B cell (primary cell): Measurements from ENCODE around the gene SLC23A2. TPM values are rescaled to one million over a fixed set of nuclear protein-coding genes. Genes with fewer than 3 reads are reported as not detected.

Experiments
- ATAC-seq: fragments of 200-7000 bp; cut with Tn5 transposase; one replicate; pipeline ENCODE4 v1.10.0; 2021; ENCODE audit warnings: low read depth, mild to moderate bottlenecking, moderate number of reproducible peaks, moderate library complexity
- CTCF ChIA-PET: fragments of 350-600 bp; sonication (Branson Sonifier 250); formaldehyde crosslinking; loops from one replicate; lab custom pipeline; 2021; ENCODE audit warnings: antibody characterized with exemption, inconsistent platforms; lab: Charles Lee
- POLR2A ChIA-PET: fragments of 350-600 bp; sonication (Branson Sonifier 250); formaldehyde crosslinking; loops from one replicate; lab custom pipeline; 2021; ENCODE audit warnings: antibody characterized with exemption; lab: Charles Lee
- DNase-seq: peaks from one replicate; pipeline ENCODE4 v3.0.0; 2013
- H2AFZ ChIP-seq: 2 replicates; pipeline ENCODE4 v1.6.1; 2012; ENCODE audit warnings: mild to moderate bottlenecking, low read depth, low read length; ENCODE audit not compliant: insufficient read depth, poor library complexity, severe bottlenecking
- H3K27ac ChIP-seq, 2 donors: 1 replicate in 1 of 2; 2 replicates in 1 of 2; pipeline ENCODE4 v1.5.1; 2012 to 2013; ENCODE audit warnings: low read length in 2 of 2, mild to moderate bottlenecking in 2 of 2, moderate library complexity in 1 of 2
- H3K27me3 ChIP-seq, 4 experiments: fragments of 200-600 bp in 1 of 4; sonication (generic) in 1 of 4; replicated peaks in 1 of 4; 1 replicate in 2 of 4; 2 replicates in 2 of 4; pipeline versions ENCODE4 v1.6.1 to v1.7.0; 2013 to 2016; ENCODE audit warnings: low read length in 3 of 4, mild to moderate bottlenecking in 2 of 4, mixed read lengths in 1 of 4, moderate library complexity in 1 of 4; ENCODE audit not compliant: insufficient read depth in 4 of 4, control insufficient read depth in 3 of 4; ENCODE audit errors: control extremely low read depth in 1 of 4
- H3K36me3 ChIP-seq, 2 experiments: replicated peaks in 1 of 2; 1 replicate in 1 of 2; 2 replicates in 1 of 2; pipeline versions ENCODE4 v1.6.1 to v1.7.1; 2013; ENCODE audit warnings: low read length in 1 of 2; ENCODE audit not compliant: insufficient read depth in 2 of 2, control insufficient read depth in 1 of 2; ENCODE audit errors: control extremely low read depth in 1 of 2, extremely low read depth in 1 of 2
- H3K4me1 ChIP-seq, 2 donors: fragments of 200-600 bp in 1 of 2; sonication (generic) in 1 of 2; 1 replicate in 1 of 2; 2 replicates in 1 of 2; pipeline versions ENCODE4 v1.5.1 to v1.6.1; 2013 to 2017; ENCODE audit warnings: low read length in 2 of 2; ENCODE audit not compliant: control insufficient read depth in 2 of 2, insufficient read depth in 2 of 2
- H3K4me2 ChIP-seq: replicated peaks from 2 replicates; pipeline ENCODE3; 2012; ENCODE audit warnings: mild to moderate bottlenecking, low read depth, low read length; ENCODE audit not compliant: poor library complexity, severe bottlenecking
- H3K4me3 ChIP-seq, 5 experiments: fragments of 200-600 bp in 1 of 5; sonication (generic) in 1 of 5; 1 replicate in 3 of 5; 2 replicates in 2 of 5; pipeline versions ENCODE4 v1.5.1 to v1.7.0; 2011 to 2016; ENCODE audit warnings: low read length in 4 of 5, mild to moderate bottlenecking in 4 of 5, low read depth in 2 of 5, control low read depth in 1 of 5, moderate library complexity in 1 of 5; ENCODE audit not compliant: insufficient read depth in 1 of 5; ENCODE audit errors: control extremely low read depth in 1 of 5, extremely low read depth in 1 of 5
- H3K79me2 ChIP-seq: fragments of 200-600 bp; sonication (generic); one replicate; pipeline ENCODE4 v1.6.0; 2016; ENCODE audit warnings: low read length; ENCODE audit not compliant: control insufficient read depth, insufficient read depth
- H3K9ac ChIP-seq: fragments of 200-600 bp; sonication (generic); 2 replicates; pipeline ENCODE4 v1.6.1; 2017; ENCODE audit warnings: mild to moderate bottlenecking, low read length, moderate library complexity
- H3K9me3 ChIP-seq, 3 donors: one replicate each; pipeline versions ENCODE4 v1.6.1 to v1.7.1; 2013; ENCODE audit warnings: low read length in 2 of 3; ENCODE audit not compliant: control insufficient read depth in 2 of 3, insufficient read depth in 1 of 3; ENCODE audit errors: control extremely low read depth in 1 of 3
- H4K20me1 ChIP-seq: 2 replicates; pipeline ENCODE4 v1.6.0; 2012; ENCODE audit warnings: mild to moderate bottlenecking, low read length; ENCODE audit not compliant: insufficient read depth, control insufficient read depth, poor library complexity, severe bottlenecking
- H3K27ac Mint-ChIP-seq: one replicate; pipeline ENCODE4 v1.8.0; 2021; ENCODE audit warnings: mixed read lengths
- H3K27me3 Mint-ChIP-seq: one replicate; pipeline ENCODE4 v1.8.0; 2021; ENCODE audit warnings: mixed read lengths
- H3K4me1 Mint-ChIP-seq: one replicate; pipeline ENCODE4 v1.8.0; 2021; ENCODE audit warnings: mixed read lengths
- H3K4me3 Mint-ChIP-seq: one replicate; pipeline ENCODE4 v1.8.0; 2021; ENCODE audit warnings: mixed read lengths
- H3K9me3 Mint-ChIP-seq: one replicate; pipeline ENCODE4 v1.8.0; 2022; ENCODE audit warnings: mixed read lengths; ENCODE audit not compliant: insufficient read depth
- EZH2 ChIP-seq: IDR thresholded peaks from 2 replicates; pipeline ENCODE4 v1.6.1; 2012; ENCODE audit warnings: borderline replicate concordance, low read depth, mild to moderate bottlenecking, moderate library complexity, low read length; ENCODE audit not compliant: insufficient read depth, poor library complexity, severe bottlenecking
- WGBS: methylation state at CpG from one replicate; pipeline ENCODE4 v1.1.5; 2013; ENCODE audit warnings: missing lambda C conversion rate; ENCODE audit not compliant: insufficient coverage; 5-methylcytosine and 5-hydroxymethylcytosine counted together
- intact Hi-C: fragments of 100-400 bp; cut with micrococcal nuclease; formaldehyde crosslinking; loops from one replicate; pipeline ENCODE4 v1.10.0; 2022
- polyA plus RNA-seq: library from polyadenylated mRNA; depleted of rRNA; stranded (reverse); fragments of >200 nt; gene quantifications from 2 replicates; pipeline ENCODE4 v1.2.3, GENCODE V29; 2012
- total RNA-seq, 2 donors: library from RNA; stranded (reverse); fragments of 120-200 nt in 1 of 2; gene quantifications; 1 replicate in 1 of 2; 2 replicates in 1 of 2; pipeline versions ENCODE4 v1.2.3 to v1.2.4, GENCODE V29; 2013 to 2022
- TF ChIP-seq, protein P1 (sequence below): fragments of 200-600 bp; IDR thresholded peaks from one replicate; pipeline ENCODE4 v1.8.0; 2022; ENCODE audit warnings: antibody characterized with exemption, mild to moderate bottlenecking

Gene SLC23A2
- total and polyA plus RNA-seq, 2 donors (not counting 1 experiment from before 2014, with no cell fraction given), result 23.6 to 70.7 TPM

DNA sequence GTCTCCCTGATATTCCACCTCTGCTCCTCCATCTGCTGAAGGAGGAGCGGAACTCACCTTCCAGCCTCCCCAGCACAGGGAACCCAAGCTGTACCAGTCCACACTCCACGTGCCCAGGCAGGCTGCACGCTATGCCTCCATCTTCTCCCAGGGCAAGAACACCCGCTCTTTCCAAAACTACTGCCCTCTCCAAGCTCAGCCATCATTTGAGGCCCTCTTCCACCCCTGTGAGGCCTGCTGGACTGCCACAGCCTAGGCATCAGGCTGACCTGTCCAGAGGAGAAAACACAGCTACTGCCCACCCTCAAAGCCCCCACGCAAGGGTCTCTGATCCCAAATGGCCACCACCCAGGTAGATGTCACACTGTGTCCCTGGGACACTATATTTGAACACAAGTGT is 179.7 kb downstream of the SLC23A2 start:
- TF ChIP-seq EZH2, result no peak
- TF ChIP-seq, protein P1, sequence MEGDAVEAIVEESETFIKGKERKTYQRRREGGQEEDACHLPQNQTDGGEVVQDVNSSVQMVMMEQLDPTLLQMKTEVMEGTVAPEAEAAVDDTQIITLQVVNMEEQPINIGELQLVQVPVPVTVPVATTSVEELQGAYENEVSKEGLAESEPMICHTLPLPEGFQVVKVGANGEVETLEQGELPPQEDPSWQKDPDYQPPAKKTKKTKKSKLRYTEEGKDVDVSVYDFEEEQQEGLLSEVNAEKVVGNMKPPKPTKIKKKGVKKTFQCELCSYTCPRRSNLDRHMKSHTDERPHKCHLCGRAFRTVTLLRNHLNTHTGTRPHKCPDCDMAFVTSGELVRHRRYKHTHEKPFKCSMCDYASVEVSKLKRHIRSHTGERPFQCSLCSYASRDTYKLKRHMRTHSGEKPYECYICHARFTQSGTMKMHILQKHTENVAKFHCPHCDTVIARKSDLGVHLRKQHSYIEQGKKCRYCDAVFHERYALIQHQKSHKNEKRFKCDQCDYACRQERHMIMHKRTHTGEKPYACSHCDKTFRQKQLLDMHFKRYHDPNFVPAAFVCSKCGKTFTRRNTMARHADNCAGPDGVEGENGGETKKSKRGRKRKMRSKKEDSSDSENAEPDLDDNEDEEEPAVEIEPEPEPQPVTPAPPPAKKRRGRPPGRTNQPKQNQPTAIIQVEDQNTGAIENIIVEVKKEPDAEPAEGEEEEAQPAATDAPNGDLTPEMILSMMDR, result no peak
- no peak for ATAC-seq
- H3K9me3 Mint-ChIP-seq, result no peaks in the 10 kb centered on the region
- CTCF ChIA-PET, result no interaction called here
- Histone ChIP-seq H3K4me3 (peak overlapping the region; percentile 67 to 94 (median 90)), H3K9me3 (no peaks in the 10 kb centered on the region), H3K27me3 (no peaks in the 10 kb centered on the region), H4K20me1 (peaks cover 13% of the 10 kb centered on the region), H3K79me2 (peaks cover 62% of the 10 kb centered on the region), H3K4me2 (peak overlapping the region; percentile 76), H2AFZ (no peak overlapping the region), H3K4me1 (peaks cover 30 to 47% of the 10 kb centered on the region in 2 donors), H3K27ac (peak overlapping the region; percentile 87 to 96), H3K36me3 (peaks cover 21 to 45% of the 10 kb centered on the region in 2 experiments), H3K9ac (peak overlapping the region; percentile 80)
- peak overlapping the region; percentile 87 for H3K4me3 Mint-ChIP-seq
- intact Hi-C loops, result no loop called here
- H3K27me3 Mint-ChIP-seq, result no peaks in the 10 kb centered on the region
- WGBS, result 78% methylated on average over 4 of the region's 5 CpGs
- H3K4me1 Mint-ChIP-seq, result peaks cover 52% of the 10 kb centered on the region
- POLR2A ChIA-PET, result interaction anchor here (0.6 kb wide), 1 partner anchor 357 kb away, joined by 3 read pairs; no protein-coding TSS in a partner anchor
- DNase-seq, result no peak
- peak overlapping the region; percentile 98 for H3K27ac Mint-ChIP-seq

DNA sequence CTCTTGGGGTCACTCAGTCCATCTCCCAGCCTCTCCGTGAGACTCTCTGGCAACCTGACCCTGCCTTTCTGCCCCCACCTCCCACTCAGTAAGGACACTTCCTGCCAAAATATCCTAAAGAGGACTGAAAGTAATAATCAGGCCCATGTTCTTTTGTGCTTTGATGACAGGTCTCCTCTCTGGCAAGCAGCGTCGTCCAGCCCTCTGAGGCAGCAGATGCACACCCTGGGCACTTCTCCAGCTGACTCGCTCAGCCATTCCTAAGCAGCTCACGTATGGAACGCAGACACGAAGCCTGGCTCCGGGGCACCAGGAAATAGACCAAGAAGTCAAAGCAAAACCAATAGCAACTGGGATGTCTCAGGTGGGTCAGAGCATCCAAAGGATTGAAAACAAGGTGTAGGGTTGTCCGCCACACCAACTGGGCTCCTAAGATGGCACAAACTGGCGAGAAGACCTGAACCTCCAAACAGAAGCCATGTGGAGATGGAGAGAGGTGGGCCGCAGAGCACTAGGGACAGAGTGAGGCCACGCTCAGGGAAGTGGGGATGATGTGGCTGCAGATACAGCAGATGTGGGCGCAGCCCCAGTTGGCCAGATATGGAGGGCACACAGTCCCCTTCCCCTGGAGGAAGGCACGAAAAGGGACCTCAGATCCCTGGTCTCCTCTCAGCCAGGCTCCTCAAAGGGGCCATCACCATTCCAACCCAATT is 180.3 kb downstream of the SLC23A2 start:
- no peak overlapping the region for H2AFZ ChIP-seq
- peak overlapping the region; percentile 80 for H3K9ac ChIP-seq
- H3K9me3 Mint-ChIP-seq, result no peaks in the 10 kb centered on the region
- intact Hi-C loops, result no loop called here
- DNase-seq (no peak), ATAC-seq (no peak)
- no peaks in the 10 kb centered on the region for H3K27me3 ChIP-seq
- peak overlapping the region; percentile 76 for H3K4me2 ChIP-seq
- peaks cover 55% of the 10 kb centered on the region for H3K4me1 Mint-ChIP-seq
- TF ChIP-seq, protein P1, result no peak
- TF ChIP-seq EZH2, result no peak
- peaks cover 0 to 2% (median 0%) of the 10 kb centered on the region in 3 donors for H3K9me3 ChIP-seq
- H3K4me3 Mint-ChIP-seq, result peak overlapping the region; percentile 87
- peak overlapping the region; percentile 98 for H3K27ac Mint-ChIP-seq
- peaks cover 68% of the 10 kb centered on the region for H3K79me2 ChIP-seq
- H3K4me1 ChIP-seq, result peaks cover 34 to 53% of the 10 kb centered on the region in 2 donors
- H3K4me3 ChIP-seq, result peak overlapping the region in 3 of 5 experiments; percentile 71 to 94 (median 91)
- WGBS, result 97% methylated on average over 10 of the region's 14 CpGs
- CTCF ChIA-PET, result no interaction called here
- peaks cover 21 to 51% of the 10 kb centered on the region in 2 experiments for H3K36me3 ChIP-seq
- H3K27me3 Mint-ChIP-seq, result no peaks in the 10 kb centered on the region
- POLR2A ChIA-PET, result interaction anchor here (0.6 kb wide), 1 partner anchor 357 kb away, joined by 3 read pairs; no protein-coding TSS in a partner anchor
- H3K27ac ChIP-seq, result peak overlapping the region; percentile 87 to 96
- H4K20me1 ChIP-seq, result peaks cover 13% of the 10 kb centered on the region
